Cardiac septum (tissue), 1 donor: ENCODE data around the gene WDR37. TPM values are rescaled to one million over a fixed set of nuclear protein-coding genes. Genes with fewer than 3 reads are reported as not detected.
A peak's percentile ranks its signal among the peaks of the same experiment; 100 is the strongest.

Experiments used
- DNase-seq: peaks from one replicate; pipeline ENCODE4 v3.0.0-alpha.2; 2020; ENCODE audit warnings: low spot score
- intact Hi-C: fragments of 100-400 bp; cut with DNase I; formaldehyde crosslinking; loops from one replicate; pipeline ENCODE4 v1.14.0; 2022
- total RNA-seq: library from RNA; stranded (reverse); fragmentation: NEBNext Ultra II Directional; extraction: Animal tissue kit (Norgen Biotek cat#: 25700); gene quantifications from one replicate; pipeline ENCODE4 v1.2.1, GENCODE V29; 2021
- donor health status: DM: no; HTN: no; CAD: no.

Gene WDR37
- total RNA-seq, 1 donor from 2014 or later: 28.1 TPM

DNA sequence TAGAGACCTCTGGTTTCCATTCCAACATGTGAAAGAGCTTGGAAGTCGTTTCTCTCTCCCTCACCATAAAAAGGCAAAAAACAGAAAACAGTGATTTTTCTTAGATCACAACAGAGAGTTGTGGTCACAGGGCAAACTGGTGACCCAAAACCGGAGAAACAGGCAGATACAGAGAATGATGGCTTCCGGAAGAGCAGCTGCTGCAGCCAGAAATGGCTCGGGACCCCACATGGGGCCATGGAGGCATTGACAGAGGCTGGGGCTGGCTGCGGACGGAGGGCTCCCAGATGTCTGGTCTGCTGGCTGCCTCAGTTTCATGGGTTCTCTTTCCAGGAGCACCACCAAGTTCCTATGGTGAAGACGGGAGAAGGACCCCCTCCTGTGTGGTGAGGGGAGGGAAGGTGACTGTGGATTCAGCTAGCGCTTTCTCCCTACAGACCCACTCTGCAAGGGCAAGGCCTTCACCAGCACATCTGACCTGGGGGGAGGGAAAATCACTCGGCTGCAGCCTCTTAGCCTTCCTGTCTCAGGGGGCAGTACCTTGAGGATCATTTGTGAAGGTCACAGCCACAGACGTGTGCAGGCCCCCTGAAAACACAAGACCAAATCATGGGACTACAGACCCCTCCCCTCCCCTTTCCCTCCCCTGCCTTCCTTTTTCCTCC is 81.4 kb downstream of the WDR37 start:
- no peak for DNase-seq
- intact Hi-C loops: no loop called here

- DNase-seq: no peak
- intact Hi-C loops: no loop called here
Observed at GRCh38 chr10:1138529-1138928, 82.3 kb downstream of the WDR37 start.

- intact Hi-C loops: no loop called here
- no peak for DNase-seq
Observed at GRCh38 chr10:1141261-1141660, 85.1 kb downstream of the WDR37 start.

DNA sequence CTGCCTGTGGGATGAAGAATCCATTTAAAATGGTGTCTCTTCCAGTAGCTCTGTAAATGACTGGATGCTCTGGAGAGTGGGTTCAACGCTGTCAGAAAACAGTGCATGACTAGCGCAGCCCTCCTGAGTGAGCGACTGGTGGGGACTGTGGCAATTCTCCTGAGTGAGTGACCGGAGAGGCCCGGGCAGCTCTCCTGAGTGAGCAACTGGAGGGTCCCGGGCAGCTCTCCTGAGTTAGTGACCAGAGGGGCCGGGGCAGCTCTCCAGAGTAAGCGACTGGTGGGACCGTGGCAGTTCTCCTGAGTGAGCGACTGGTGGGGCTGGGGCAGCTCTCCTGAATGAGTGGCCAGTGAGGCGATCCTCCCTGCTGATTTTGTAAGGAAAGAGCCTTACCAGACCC is 85.5 kb downstream of the WDR37 start:
- no peak for DNase-seq
- intact Hi-C loops: no loop called here

DNA sequence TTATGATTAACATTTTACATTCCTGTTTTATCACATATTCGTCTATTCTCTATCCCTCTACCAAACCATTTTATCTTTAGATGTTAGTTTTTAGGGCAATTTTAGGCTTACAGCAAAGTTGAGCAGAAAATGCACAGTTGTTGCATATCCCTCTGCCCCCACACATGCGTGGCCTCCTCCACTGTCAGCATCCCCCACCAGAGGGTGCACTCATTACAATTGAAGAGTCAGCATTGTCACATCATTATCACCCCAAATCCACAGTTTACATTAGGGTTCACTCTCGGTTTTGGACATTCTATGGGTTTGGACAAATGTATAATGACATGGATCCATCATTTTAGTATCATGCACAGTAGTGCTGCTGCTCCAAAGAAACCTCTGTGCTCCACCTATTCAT is 86.4 kb downstream of the WDR37 start:
- no peak for DNase-seq
- intact Hi-C loops: no loop called here

DNA sequence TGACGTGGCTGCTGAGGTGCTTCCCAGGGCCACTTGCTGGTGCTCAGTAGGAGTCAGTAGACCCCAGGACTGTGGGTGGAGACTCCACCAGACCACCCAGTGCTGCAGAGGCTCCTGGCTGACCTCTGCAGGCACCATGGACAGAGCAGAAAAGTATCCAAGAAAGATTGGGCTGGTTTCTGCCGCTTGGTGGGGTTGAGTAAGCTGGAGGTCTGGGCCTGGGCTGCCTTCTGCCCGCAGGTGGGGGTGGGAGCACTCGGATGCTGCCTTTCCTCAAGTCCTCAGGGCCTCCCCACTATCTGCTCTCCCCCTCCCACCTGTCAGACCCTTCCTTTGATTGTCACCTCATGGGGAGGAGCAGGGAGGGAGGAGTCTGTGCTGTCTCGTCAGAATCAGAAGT is 91.6 kb downstream of the WDR37 start:
- intact Hi-C loops: no loop called here
- no peak for DNase-seq

DNA sequence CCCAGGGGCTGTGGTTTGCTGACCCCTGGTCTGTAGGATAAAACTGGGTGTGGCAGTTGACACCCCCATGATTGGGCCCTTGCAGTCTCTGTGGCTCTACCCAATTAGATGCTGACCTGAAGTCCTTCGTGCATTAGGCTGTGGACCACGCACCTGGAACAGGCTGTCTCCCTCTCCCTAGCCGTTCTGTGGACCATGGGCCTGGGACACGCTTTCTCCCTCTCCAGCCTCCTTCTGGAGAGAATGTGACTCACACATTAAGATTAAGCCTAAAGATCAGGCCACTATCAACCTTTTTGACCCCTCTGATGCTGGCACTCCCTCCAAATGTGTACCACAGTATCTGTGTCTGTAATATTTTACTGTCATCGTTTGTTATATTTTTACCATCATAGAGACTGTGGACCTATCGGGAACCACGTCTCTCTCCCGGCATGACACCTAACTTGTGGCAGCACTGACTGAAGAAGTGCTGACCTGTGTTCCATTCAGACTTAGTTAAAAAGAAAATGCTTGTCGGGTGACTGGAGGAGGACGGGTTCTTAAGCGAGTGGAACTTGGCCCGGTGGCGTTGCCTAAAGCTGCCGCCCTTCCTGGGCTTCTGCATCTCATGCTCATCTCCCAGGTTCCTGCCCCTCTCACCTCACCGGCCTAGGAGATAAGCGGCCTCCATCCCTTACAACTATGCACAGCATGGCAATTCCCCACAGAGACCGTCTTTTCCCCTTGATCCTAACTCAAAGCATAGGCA is 92.8 kb downstream of the WDR37 start:
- intact Hi-C loops: no loop called here
- no peak for DNase-seq

DNA sequence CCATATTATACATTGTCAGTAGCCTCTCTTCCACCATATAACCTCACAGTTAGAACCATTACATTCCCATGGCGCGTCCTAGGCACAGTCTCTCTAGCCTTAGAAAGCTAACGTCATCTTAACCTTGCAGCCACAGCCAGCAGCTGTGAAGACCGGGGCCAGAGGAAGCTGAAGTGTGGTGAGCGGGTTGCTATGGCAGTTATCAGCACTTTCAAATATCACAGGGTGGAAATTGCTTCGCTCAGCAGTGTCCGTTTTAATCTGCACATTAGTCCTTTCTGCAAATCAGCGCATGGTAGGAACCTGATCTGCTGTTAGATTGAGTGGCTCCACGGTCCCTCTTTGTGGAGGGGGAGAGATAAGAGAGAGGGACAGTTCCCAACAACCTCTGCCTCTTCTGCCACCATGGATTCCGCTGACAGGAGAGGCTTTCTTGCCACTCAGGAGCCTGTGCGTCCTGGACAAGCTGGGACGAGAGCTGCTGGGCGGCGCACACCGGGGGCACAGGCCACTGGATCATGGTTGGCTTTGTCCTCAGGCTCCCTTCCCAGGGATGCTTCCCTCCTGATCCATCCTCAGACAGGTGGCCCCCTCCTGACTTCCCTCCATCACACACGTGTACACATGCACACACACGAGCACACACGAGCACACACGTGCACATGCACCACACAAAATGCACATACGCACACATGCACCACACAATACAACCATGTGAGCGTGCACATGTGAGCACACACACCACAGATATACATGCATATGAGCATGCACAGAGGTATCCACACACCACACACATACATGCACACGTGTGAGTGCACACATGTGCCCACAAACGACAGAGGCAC is 93.8 kb downstream of the WDR37 start:
- intact Hi-C loops: no loop called here
- no peak for DNase-seq

- no peak for DNase-seq
- intact Hi-C loops: no loop called here
Observed at GRCh38 chr10:1150638-1150955, 94.4 kb downstream of the WDR37 start.

DNA sequence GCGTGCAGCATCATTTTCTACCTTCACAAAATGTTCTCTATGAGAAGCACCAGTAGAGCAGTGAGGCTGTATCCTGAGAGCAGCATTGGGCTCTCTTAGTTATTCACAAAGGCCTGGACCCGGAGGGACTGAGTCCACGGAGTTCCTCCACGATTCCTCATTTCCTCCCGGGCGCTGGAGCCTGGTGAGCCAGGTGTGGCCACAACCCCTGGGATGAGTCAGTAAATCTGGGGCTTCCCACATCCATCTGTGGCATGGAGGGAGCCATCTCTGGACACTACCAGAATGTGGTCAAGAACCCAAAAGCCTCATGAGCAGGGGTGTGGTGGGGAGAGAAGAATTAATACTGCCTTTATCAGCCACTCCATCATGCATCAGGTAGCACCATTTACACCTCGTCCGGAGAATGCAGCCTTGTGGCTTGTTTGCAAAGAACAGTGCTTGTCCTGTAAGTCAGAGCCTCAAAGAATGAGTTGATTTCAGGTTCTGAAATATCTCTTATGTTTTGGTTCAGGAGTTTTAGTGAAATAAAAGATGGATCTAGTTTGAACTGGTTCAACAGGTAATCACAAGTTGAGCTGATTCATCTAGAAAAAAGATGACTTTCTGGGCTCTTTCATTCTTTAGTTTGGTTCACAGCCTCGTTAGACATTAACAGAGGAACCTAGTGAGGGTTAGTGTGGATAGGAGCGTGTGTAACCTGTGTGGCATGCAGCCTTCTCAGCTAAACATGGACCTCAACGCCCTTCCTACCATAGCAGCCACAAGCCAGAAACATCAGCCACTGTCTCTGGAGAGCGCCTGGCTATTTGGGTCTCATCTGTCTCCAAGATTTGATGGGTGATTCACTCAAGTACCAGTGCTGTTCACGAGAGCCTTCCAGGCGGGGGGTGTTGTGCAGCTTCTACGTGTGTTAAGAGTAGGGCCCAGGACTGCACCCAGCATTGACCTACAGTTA is 95.2 kb downstream of the WDR37 start:
- intact Hi-C loops: no loop called here
- no peak for DNase-seq

- intact Hi-C loops: no loop called here
- no peak for DNase-seq
Observed at GRCh38 chr10:1152386-1153250, 96.4 kb downstream of the WDR37 start.

GRCh38 chr10:1153251-1153763 is 97.1 kb downstream of the WDR37 start:
- no peak for DNase-seq
- intact Hi-C loops: no loop called here

GRCh38 chr10:1153805-1154351 is 97.7 kb downstream of the WDR37 start:
- no peak for DNase-seq
- intact Hi-C loops: no loop called here

DNA sequence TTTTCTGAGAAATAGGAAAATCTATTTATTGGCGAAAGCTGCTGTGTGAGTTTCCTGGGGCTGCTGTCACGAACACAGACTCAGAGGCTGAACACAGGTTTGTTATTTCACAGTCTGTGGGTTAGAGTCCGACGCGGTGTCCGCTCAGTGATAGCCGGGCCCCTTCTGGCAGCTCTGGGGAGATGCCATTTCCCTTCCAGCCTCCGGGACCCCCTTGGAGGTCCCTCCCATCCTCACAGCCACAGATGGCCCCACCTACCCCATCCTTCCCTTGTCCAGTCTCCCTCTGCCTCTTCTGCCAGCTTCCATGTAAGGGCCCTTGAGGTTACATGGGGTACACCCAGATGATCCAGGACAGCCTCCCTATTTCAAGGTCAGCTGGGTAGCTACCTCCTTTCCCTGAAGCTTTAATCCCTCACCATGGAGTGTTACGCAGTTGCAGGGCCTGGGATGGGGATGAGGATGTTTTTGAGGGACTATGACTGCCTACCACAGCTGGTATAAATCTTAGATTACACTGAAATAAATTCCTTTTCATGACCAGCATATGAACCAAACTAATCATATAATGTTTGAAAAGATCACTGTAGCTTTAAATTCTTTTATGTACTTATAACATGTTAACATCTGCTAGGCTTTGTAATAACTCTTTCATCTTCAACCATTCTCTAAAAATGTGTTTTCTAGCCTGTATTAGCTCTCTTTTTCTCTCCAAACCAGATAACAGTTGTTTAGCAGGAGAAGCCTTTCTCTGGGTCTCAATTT is 98.5 kb downstream of the WDR37 start:
- no peak for DNase-seq
- intact Hi-C loops: no loop called here

DNA sequence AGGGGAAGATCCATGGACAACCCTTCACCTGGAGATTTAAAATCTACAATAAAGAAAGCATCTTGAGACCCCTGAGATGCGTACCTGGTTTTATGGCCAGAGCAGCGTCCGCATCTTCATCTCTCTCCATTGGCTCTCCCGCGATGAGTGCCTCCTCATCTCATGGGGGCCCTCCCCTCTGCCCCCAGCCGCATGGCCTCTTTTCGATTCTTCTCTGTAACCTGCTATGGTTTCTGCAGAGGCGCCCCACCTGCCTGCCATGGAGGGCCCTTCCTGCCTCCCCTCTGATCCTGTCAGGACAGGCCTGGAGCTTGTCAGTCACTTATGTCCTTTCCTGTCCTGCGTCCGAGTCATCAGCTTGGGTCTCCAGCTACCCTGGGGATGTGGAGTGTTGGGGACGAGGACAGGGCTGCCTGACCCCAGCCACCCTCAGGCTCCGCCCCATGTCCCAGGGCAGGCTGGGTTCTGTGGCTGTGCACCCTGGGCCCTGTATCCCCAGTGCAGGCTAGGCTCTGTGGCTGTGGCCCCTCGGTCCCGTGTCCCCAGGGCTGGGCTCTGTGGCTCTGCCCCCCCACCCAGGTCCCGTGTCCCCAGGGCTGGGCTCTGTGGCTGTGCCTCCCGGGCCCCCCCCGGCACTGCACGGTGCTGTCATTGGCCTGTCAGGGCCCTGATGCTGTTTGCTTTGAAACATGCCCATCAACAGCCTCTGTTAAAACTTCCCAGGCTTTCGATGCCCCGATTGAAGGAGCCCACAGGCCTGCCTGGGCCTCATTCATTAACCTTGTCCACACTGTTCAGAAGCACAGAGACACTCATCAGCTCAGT is 99.8 kb downstream of the WDR37 start:
- DNase-seq: peak; percentile 47

DNA sequence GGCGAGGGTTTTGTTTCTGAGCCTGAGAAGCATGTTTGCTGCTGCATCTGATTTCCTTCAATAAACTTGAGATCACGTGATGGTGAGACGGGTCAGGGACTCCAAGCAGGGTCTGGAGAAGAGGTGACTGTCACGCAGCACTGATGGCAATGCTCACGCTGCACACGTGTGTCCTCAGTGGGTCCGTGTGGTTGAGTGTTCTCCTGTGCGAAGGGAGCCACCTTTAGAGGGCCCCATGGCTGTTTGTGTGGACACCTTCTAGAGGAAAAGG is 100.4 kb downstream of the WDR37 start:
- DNase-seq: no peak
- intact Hi-C loops: no loop called here

More for the DNA sequence above, 99.8 kb downstream of the WDR37 start:
- intact Hi-C loops: no loop called here
